Measurements from ENCODE around the gene CTXND1.

DNA sequence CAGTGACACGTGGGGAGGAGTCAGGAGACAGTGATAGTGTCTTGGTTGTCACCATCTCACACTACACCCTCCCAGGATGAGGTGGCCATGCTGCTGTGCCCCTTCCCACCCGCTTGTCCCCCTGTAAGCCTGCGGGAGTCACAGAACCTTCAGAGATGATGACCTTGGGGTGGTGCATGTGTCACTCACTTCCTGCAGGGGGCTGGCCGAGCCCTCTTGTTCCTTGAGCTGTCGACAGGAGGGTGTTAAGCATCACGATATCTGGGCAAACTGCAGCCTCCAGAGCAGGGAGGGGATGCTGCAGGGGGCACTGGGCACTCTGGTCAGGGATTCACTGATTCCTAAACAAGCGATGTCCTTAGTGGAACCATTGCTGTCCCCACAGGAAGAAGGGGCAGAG lies 71.5 kb downstream of the CTXND1 start:
- TF ChIP-seq, protein P1, sequence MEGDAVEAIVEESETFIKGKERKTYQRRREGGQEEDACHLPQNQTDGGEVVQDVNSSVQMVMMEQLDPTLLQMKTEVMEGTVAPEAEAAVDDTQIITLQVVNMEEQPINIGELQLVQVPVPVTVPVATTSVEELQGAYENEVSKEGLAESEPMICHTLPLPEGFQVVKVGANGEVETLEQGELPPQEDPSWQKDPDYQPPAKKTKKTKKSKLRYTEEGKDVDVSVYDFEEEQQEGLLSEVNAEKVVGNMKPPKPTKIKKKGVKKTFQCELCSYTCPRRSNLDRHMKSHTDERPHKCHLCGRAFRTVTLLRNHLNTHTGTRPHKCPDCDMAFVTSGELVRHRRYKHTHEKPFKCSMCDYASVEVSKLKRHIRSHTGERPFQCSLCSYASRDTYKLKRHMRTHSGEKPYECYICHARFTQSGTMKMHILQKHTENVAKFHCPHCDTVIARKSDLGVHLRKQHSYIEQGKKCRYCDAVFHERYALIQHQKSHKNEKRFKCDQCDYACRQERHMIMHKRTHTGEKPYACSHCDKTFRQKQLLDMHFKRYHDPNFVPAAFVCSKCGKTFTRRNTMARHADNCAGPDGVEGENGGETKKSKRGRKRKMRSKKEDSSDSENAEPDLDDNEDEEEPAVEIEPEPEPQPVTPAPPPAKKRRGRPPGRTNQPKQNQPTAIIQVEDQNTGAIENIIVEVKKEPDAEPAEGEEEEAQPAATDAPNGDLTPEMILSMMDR (IDR thresholded peaks at IDR 0.05; ENCODE audit: low read length): no peak
- no peak for TF ChIP-seq EZH2phosphoT487 (IDR thresholded peaks at IDR 0.05; ENCODE audit: low read length)
